A549 (cell line): ENCODE measurements around the gene SLCO2B1. TPM values are rescaled to one million over a fixed set of nuclear protein-coding genes. Genes with fewer than 3 reads are reported as not detected.

Experiments
- ATAC-seq, 2 experiments: fragments of 200-7000 bp in 1 of 2; fragments of >200 bp in 1 of 2; cut with Nextera tagmentation in 1 of 2; cut with Tn5 transposase in 1 of 2; 3 replicates each; pipeline versions ENCODE4 v1.8.0 to v1.9.1; 2018 to 2020; ENCODE audit warnings: mild to moderate bottlenecking in 1 of 2, moderate library complexity in 1 of 2
- CTCF ChIA-PET: fragments of 300-600 bp; sonication (Branson Sonifier 250); formaldehyde crosslinking; extraction: SDS; loops from one replicate; lab custom pipeline; 2021; ENCODE audit warnings: antibody characterized with exemption, inconsistent platforms; lab: Yijun Ruan, JAX
- POLR2A ChIA-PET: fragments of 350-600 bp; formaldehyde crosslinking; extraction: SDS; loops from one replicate; lab custom pipeline; 2021; ENCODE audit warnings: antibody characterized with exemption, inconsistent platforms; lab: Yijun Ruan, JAX
- DNase-seq, 2 experiments: peaks; one replicate each; pipeline versions ENCODE4 v3.0.0 to v3.0.0-alpha.2; 2011 to 2016; ENCODE audit warnings: low read depth in 1 of 2, low spot score in 1 of 2
- FAIRE-seq: peaks from 2 replicates; lab custom pipeline; 2011; peaks lifted over from hg19 to GRCh38; lab: Jason Lieb, UNC
- H3K27ac ChIP-seq, 2 experiments: fragments of >200 bp; sonication (Bioruptor Twin); formaldehyde crosslinking; 3 replicates each; pipeline ENCODE4 v1.5.1; 2016 to 2017
- H3K4me1 ChIP-seq: fragments of >200 bp; sonication (Bioruptor Twin); formaldehyde crosslinking; 3 replicates; pipeline ENCODE4 v1.6.1; 2016
- H3K4me2 ChIP-seq: fragments of >200 bp; sonication (Bioruptor Twin); formaldehyde crosslinking; 3 replicates; pipeline ENCODE4 v1.6.1; 2016
- H3K4me3 ChIP-seq: fragments of >200 bp; sonication (Bioruptor Twin); formaldehyde crosslinking; 3 replicates; pipeline ENCODE4 v1.5.1; 2016
- H3K9me3 ChIP-seq: fragments of >200 bp; sonication (Bioruptor Twin); formaldehyde crosslinking; 3 replicates; pipeline ENCODE4 v1.6.1; 2016
- BHLHE40 ChIP-seq: IDR thresholded peaks from 2 replicates; pipeline ENCODE4 v1.6.1; 2012; ENCODE audit warnings: low read depth, low read length, inconsistent platforms
- EP300 ChIP-seq, 2 experiments: fragments of >200 bp; sonication (Bioruptor Twin); formaldehyde crosslinking; IDR thresholded peaks; 2 replicates in 1 of 2; 3 replicates in 1 of 2; pipeline ENCODE4 v1.6.1; 2016 to 2017
- HEYL ChIP-seq: fragments of 250-450 bp; sonication (Bioruptor Pico); IDR thresholded peaks from 2 replicates; pipeline ENCODE4 v1.8.0; 2021; ENCODE audit warnings: mild to moderate bottlenecking, moderate library complexity
- KDM1A ChIP-seq: fragments of 200-600 bp; sonication (generic); IDR thresholded peaks from 2 replicates; pipeline ENCODE4 v1.6.1; 2016; ENCODE audit warnings: low read depth, mild to moderate bottlenecking
- MAZ ChIP-seq: fragments of 150-350 bp; IDR thresholded peaks from 2 replicates; pipeline ENCODE4 v1.6.1; 2014; ENCODE audit warnings: antibody characterized with exemption, low read depth, low read length, borderline replicate concordance
- MYC ChIP-seq: IDR thresholded peaks from 2 replicates; pipeline ENCODE4 v1.6.1; 2012; ENCODE audit warnings: mild to moderate bottlenecking, inconsistent platforms, low read length, improper control_type of control experiment, borderline replicate concordance
- NFE2L2 ChIP-seq: fragments of 150-350 bp; conservative IDR thresholded peaks from 2 replicates; pipeline ENCODE4 v1.6.1; 2014; ENCODE audit warnings: low read length
- NPAS2 ChIP-seq: fragments of 250-450 bp; sonication (Bioruptor Pico); IDR thresholded peaks from 2 replicates; pipeline ENCODE4 v1.8.0; 2022; ENCODE audit warnings: mild to moderate bottlenecking, moderate library complexity, borderline replicate concordance
- NR3C1 ChIP-seq: fragments of >200 bp; sonication (Bioruptor Twin); formaldehyde crosslinking; IDR thresholded peaks from 3 replicates; pipeline ENCODE4 v1.6.1; 2017
- POLR2AphosphoS2 ChIP-seq: conservative IDR thresholded peaks from 2 replicates; pipeline ENCODE4 v1.6.1; 2012; ENCODE audit warnings: low read length, improper control_type of control experiment, inconsistent platforms
- RAD21 ChIP-seq, 2 experiments: fragments of >200 bp in 1 of 2; sonication (Bioruptor Twin) in 1 of 2; formaldehyde crosslinking in 1 of 2; IDR thresholded peaks in 1 of 2; conservative IDR thresholded peaks in 1 of 2; 2 replicates in 1 of 2; 3 replicates in 1 of 2; pipeline ENCODE4 v1.6.1; 2012 to 2018; ENCODE audit warnings: inconsistent platforms in 1 of 2
- RARB ChIP-seq: fragments of 250-450 bp; sonication (Bioruptor Pico); IDR thresholded peaks from 2 replicates; pipeline ENCODE4 v1.8.0; 2021; ENCODE audit warnings: mild to moderate bottlenecking, moderate library complexity
- RNF2 ChIP-seq: fragments of 200-600 bp; sonication (generic); IDR thresholded peaks from 2 replicates; pipeline ENCODE4 v1.6.1; 2016; ENCODE audit warnings: low read depth, mild to moderate bottlenecking, antibody characterized with exemption, moderate library complexity, borderline replicate concordance
- TFCP2L1 ChIP-seq: fragments of 250-450 bp; sonication (Bioruptor Pico); IDR thresholded peaks from 2 replicates; pipeline ENCODE4 v1.5.0; 2021; ENCODE audit warnings: mild to moderate bottlenecking
- TP53 ChIP-seq: fragments of 250-450 bp; sonication (Bioruptor Pico); IDR thresholded peaks from 2 replicates; pipeline ENCODE4 v1.5.0; 2021; ENCODE audit warnings: mild to moderate bottlenecking, moderate library complexity
- ZC3H11A ChIP-seq: fragments of 450-650 bp; IDR thresholded peaks from 2 replicates; pipeline ENCODE4 v1.6.1; 2014; ENCODE audit warnings: antibody characterized with exemption, mild to moderate bottlenecking
- ZNF302 ChIP-seq: fragments of 250-450 bp; sonication (Bioruptor Pico); IDR thresholded peaks from 2 replicates; pipeline ENCODE4 v1.9.0; 2021; ENCODE audit warnings: inconsistent platforms, mild to moderate bottlenecking, moderate library complexity
- ZSCAN20 ChIP-seq: fragments of 250-450 bp; sonication (Bioruptor Pico); IDR thresholded peaks from 2 replicates; pipeline ENCODE4 v1.8.0; 2022; ENCODE audit warnings: mild to moderate bottlenecking, moderate library complexity
- WGBS: methylation state at CpG from one replicate; pipeline ENCODE4 v1.1.6; 2017; ENCODE audit errors: missing lambda C conversion rate; 5-methylcytosine and 5-hydroxymethylcytosine counted together
- polyA plus RNA-seq, 4 experiments: library from polyadenylated mRNA; depleted of rRNA in 3 of 4; stranded (reverse); fragments of >200 nt; fragmentation: RNase III in 1 of 4; extraction: RNeasy Plus Mini Kit Qiagen cat#74134 plus additional on column Dnase treatment in 1 of 4; gene quantifications; 2 replicates in 3 of 4; 3 replicates in 1 of 4; pipeline ENCODE4 v1.2.3, GENCODE V29; 2011 to 2017
- TF ChIP-seq, protein P1 (sequence below): fragments of 200-600 bp; sonication (generic); IDR thresholded peaks from 2 replicates; pipeline ENCODE4 v1.6.1; 2016; ENCODE audit warnings: antibody characterized with exemption, mild to moderate bottlenecking, moderate library complexity
- TF ChIP-seq, protein P2 (sequence below): IDR thresholded peaks from 2 replicates; pipeline ENCODE4 v1.6.1; 2012
- TF ChIP-seq, protein P3 (sequence below): fragments of 150-350 bp; IDR thresholded peaks from 2 replicates; pipeline ENCODE4 v1.6.1; 2014; ENCODE audit warnings: low read depth, mild to moderate bottlenecking, low read length

SLCO2B1 gene
- polyA plus RNA-seq, 2 of the 4 experiments (the other 2 are of a cell fraction): 4.9 to 5.2 TPM

DNA sequence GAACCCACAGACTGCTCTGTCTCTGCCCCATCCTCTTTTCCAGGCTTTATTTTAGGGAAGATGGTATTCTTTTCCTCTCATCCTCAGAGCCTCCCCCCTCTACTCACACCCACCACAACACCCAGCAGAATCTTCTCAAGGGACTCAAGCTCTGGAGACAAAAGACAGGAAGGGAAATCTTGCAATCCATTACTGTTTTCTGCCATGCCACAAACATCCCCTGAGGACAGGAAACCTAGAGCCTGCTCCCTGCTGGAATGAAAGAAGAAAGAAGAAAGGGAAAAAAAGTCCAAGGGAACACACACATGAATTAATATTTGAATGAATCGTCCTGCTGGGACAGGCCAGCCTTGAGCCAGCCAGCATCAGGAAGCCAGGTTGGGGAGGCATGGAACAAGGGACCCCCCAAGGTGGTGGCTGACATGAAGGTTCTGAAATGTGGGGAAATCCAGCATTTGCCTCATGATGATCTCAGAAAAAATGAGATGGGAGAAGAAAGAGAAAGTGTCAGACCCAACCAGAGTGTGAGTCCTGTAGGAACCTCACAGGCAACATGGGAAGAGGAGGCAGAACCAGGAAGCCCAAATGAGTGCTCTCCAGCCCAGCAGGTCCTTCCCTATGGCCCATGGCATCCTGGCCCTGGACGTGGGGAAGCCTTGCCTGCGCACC lies 34.0 kb downstream of the SLCO2B1 start:
- no peak overlapping the region for H3K4me2 ChIP-seq
- CTCF ChIA-PET: interaction anchor here (1.2 to 3.2 kb wide), 4 partner anchors 20 to 43 kb away, joined by 3 to 12 read pairs (median 4); no protein-coding TSS in a partner anchor
- POLR2A ChIA-PET: no interaction called here
- H3K4me3 ChIP-seq: no peak overlapping the region
- FAIRE-seq (no peak), ATAC-seq (no peak), DNase-seq (no peak)
- no peaks in the 10 kb centered on the region for H3K9me3 ChIP-seq
- no peaks in the 10 kb centered on the region for H3K4me1 ChIP-seq
- no peak overlapping the region for H3K27ac ChIP-seq
- TF ChIP-seq TP53 (CRISPR knock-in tag): no peak
- TF ChIP-seq TFCP2L1: no peak
- TF ChIP-seq ZNF302 (CRISPR knock-in tag): no peak
- TF ChIP-seq, protein P1, sequence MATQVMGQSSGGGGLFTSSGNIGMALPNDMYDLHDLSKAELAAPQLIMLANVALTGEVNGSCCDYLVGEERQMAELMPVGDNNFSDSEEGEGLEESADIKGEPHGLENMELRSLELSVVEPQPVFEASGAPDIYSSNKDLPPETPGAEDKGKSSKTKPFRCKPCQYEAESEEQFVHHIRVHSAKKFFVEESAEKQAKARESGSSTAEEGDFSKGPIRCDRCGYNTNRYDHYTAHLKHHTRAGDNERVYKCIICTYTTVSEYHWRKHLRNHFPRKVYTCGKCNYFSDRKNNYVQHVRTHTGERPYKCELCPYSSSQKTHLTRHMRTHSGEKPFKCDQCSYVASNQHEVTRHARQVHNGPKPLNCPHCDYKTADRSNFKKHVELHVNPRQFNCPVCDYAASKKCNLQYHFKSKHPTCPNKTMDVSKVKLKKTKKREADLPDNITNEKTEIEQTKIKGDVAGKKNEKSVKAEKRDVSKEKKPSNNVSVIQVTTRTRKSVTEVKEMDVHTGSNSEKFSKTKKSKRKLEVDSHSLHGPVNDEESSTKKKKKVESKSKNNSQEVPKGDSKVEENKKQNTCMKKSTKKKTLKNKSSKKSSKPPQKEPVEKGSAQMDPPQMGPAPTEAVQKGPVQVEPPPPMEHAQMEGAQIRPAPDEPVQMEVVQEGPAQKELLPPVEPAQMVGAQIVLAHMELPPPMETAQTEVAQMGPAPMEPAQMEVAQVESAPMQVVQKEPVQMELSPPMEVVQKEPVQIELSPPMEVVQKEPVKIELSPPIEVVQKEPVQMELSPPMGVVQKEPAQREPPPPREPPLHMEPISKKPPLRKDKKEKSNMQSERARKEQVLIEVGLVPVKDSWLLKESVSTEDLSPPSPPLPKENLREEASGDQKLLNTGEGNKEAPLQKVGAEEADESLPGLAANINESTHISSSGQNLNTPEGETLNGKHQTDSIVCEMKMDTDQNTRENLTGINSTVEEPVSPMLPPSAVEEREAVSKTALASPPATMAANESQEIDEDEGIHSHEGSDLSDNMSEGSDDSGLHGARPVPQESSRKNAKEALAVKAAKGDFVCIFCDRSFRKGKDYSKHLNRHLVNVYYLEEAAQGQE: no peak
- TF ChIP-seq NFE2L2: no peak
- TF ChIP-seq RARB (CRISPR knock-in tag): no peak
- TF ChIP-seq, protein P2, sequence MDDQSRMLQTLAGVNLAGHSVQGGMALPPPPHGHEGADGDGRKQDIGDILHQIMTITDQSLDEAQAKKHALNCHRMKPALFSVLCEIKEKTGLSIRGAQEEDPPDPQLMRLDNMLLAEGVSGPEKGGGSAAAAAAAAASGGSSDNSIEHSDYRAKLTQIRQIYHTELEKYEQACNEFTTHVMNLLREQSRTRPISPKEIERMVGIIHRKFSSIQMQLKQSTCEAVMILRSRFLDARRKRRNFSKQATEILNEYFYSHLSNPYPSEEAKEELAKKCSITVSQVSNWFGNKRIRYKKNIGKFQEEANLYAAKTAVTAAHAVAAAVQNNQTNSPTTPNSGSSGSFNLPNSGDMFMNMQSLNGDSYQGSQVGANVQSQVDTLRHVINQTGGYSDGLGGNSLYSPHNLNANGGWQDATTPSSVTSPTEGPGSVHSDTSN: no peak
- no peak for TF ChIP-seq KDM1A
- TF ChIP-seq NPAS2 (CRISPR knock-in tag): no peak
- WGBS: 44% methylated on average over 3 of the region's 3 CpGs

DNA sequence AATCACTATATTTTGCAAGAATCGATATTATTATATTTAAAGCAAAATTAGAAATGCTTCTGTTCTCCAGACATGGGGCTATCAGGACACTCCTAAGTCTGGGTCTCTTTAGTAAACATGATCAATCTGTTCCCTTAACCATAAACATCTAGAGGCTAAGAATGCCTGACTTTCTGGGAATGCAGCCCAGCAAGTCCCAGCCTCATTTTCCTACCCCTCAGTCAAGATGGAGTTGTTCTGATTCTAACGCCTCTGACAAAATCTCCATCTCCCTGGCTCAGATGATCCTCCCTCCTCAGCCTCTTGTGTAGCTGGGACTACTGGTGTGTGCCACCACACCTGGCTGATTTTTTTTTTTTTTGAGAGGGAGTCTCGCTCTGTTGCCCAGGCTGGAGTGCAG lies 35.0 kb downstream of the SLCO2B1 start:
- 69% methylated on average over 3 of the region's 3 CpGs for WGBS
- POLR2A ChIA-PET: no interaction called here
- Histone ChIP-seq H3K9me3 (no peaks in the 10 kb centered on the region), H3K4me1 (no peaks in the 10 kb centered on the region), H3K4me3 (no peak overlapping the region), H3K27ac (no peak overlapping the region), H3K4me2 (no peak overlapping the region)
- TF ChIP-seq HEYL (CRISPR knock-in tag): no peak
- TF ChIP-seq ZSCAN20: no peak
- TF ChIP-seq ZNF302 (CRISPR knock-in tag): no peak
- no peak for TF ChIP-seq POLR2AphosphoS2
- no peak for TF ChIP-seq RAD21 (conservative IDR thresholded peaks at IDR 0.05 in 1 of 2, IDR thresholded peaks at IDR 0.05 in 1 of 2)
- TF ChIP-seq, protein P3, sequence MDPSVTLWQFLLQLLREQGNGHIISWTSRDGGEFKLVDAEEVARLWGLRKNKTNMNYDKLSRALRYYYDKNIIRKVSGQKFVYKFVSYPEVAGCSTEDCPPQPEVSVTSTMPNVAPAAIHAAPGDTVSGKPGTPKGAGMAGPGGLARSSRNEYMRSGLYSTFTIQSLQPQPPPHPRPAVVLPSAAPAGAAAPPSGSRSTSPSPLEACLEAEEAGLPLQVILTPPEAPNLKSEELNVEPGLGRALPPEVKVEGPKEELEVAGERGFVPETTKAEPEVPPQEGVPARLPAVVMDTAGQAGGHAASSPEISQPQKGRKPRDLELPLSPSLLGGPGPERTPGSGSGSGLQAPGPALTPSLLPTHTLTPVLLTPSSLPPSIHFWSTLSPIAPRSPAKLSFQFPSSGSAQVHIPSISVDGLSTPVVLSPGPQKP: no peak
- no peak for TF ChIP-seq BHLHE40
- no peak for TF ChIP-seq EP300 (IDR thresholded peaks at IDR 0.05)
- TF ChIP-seq, protein P2: no peak
- no peak for TF ChIP-seq TFCP2L1
- no peak for TF ChIP-seq MYC
- TF ChIP-seq KDM1A: no peak
- no peak for TF ChIP-seq MAZ
- TF ChIP-seq ZC3H11A: no peak
- no peak for TF ChIP-seq RNF2
- no peak for TF ChIP-seq NR3C1
- CTCF ChIA-PET: interaction anchor here (1.2 to 1.5 kb wide), 3 partner anchors 19 to 56 kb away, joined by 3 read pairs; no protein-coding TSS in a partner anchor
- no peak for ATAC-seq
- no peak for DNase-seq
- no peak for FAIRE-seq
